GM19452 (cell line): ENCODE data around the gene SLC9C2.
A peak's percentile ranks its signal among the peaks of the same experiment; 100 is the strongest.
"Not testable (repeated sequence)": the region's sequence is repeated elsewhere in the genome, so short reads cannot be mapped to it uniquely, and the experiment has no call there.

Experiments used
- ATAC-seq: cut with Tn5 transposase; IDR thresholded peaks from one replicate; pipeline ENCODE4 v1.9.1; 2021; ENCODE audit not compliant: unreplicated experiment

The SLC9C2 gene, protein sequence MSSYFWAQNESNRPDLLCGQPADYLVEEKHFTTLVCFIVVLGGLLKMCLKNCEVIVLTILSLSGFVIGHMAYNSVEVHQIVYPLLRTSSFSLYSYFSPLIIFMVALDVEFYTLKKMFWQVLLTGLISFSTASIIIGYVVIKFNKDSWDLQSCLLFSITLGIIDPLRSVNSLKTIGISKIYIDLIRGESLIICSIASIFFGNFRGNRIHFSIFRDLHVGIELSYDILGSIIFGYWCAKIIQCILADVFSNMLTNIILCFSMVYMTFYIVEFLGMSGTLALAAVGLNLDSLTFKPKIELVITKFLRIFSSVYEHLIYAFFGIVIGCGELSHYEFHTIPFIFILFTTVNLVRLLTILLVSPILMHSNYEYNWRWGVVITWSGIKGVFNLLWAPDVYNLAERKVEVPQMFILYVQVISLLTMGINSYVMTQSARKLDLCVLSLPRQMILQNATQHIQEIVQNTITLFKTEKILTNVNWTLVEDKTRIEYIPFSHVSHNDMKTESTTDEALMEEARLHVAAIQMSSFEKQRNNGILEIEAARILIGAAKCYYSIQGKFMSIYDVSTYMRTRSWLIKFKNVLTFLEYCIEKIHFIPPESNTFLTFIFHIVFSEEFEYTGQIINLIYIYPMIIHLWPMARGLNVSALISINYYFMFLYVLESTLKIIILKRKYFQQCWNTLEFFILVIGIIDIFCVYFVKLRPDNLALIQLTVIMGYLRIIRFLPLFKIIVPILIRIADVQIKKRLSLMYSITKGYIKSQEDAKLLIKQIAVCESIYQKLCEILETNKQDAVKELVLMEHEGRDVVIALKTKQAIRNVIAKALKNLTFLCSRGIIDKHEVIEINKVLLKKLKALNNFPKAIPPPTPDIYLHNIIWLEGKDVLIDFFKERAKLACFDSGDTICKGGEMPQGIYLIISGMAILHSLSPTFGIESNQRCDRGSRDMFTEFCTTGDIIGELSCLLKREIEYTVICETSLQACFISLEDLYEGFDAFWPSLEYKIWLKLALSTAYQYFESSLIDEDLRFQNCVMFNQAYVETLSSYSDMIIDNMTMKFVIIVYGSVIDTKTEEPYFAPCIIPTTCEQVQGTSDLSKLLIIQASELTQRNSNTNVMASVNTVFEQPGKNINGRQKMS

DNA sequence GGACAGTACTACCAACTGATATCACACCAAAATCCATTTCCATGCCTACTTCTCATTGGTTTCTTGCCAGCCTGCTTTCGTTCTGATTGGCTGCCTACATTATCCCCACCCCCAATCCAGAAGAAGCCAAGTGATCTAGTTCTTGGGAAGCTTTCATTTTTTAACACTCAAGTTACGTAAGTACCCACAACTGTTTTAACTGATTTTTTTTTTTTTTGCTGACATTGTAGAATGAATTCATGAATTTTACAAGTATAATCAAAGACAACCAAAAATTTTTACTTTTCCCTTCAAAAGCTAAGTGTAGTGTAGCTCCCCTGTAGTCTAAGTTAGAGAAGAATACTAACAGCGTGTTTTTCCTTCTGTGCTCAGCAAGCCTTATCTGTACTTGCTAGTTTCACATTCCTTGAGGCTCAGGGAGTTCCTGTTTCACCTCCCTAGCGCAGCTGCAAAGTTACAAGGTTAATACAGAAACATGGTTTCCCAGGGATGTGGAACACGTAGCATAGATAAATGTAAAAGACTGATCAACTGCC lies at the start of gene SLC9C2:
Gene SLC9C2, minus strand, starts transcription at position 17 of the 536 bp plus-strand sequence. CDS start 1,296 bp downstream, outside the sequence.
- no peak for ATAC-seq

DNA sequence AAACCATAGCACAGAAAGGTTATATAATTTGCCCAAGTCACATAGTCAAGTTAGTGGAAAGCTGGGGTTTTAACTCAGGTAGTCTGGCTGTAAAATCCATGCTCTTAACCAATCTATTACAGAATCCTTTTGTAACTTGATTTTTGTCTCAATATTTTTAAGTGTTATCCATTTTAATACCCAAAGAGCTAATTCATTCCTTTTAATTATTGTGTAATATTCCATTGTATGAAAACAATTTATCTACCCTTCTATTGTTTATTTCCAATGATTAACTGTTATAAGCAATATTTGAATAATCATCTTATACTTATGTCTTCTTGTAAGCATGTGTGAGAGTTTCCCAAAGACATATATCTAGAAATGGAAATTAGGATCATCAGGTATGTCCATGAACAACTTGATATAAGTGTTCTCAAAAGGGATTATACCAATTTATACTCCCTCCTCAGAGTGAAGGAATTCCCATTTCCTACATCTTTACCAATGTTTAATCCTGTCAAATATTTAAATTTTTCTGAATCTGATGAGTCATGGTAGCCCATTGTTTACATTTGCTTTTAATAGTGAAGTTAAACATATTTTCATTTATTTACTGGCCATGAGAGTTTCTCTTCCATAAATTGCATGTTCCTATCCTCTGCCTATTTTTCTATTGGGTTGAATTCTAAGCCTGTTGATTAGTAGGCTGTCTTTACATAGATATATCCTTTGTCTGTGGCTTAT lies 46.2 kb upstream of the SLC9C2 start:
- ATAC-seq, result no peak

DNA sequence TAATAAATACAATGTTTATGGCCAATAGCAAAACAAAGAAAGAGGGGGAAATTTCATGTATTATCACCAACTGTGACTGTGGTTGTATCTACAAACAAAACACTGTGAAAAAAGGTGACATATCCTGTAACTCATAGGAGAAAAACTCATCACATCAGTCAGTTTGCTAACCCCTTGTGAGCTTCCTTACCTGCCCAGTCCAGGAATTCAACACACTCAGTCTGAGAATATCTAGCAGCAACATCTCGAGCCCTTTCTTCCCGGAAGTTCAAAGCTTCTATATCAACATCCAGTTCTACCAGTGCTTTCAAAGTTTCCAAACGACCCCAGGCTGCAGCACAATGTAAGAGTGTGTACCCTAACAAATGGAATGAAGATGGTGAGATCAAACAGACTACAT lies 43.8 kb upstream of the SLC9C2 start:
- ATAC-seq, result no peak

DNA sequence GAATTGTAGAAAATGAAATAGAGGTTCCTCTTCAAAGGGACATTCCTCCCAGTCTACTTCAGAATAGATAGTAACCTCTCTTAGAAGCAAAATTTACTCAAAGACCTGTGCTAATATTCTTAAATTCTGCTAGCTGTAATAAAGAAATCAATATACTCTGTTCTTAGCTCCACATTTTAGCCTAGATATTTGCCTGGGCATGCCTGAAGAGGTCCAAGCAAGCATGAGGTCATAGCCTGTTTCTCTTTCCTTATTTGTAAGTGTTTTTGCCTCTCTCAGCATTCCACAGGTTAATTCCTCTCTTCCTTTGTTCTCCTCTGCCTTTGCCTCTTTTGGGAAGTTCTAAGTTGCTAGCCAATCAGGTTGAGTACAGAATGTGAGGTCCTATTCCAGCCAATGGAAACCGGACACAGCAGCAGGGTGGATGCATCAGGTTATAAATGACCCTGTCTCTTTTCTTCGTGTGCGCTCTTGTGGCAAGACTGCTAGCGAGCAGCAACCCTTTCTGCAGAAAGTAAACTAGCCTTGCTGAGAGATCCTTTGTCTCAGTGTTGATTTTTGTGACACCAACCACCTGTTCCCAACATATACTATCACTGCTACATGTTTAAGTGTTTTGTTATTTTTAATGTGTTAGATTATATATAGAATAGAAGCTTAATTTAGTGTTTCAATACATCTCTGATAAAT lies 39.7 kb upstream of the SLC9C2 start:
- not testable (repeated sequence) for ATAC-seq

DNA sequence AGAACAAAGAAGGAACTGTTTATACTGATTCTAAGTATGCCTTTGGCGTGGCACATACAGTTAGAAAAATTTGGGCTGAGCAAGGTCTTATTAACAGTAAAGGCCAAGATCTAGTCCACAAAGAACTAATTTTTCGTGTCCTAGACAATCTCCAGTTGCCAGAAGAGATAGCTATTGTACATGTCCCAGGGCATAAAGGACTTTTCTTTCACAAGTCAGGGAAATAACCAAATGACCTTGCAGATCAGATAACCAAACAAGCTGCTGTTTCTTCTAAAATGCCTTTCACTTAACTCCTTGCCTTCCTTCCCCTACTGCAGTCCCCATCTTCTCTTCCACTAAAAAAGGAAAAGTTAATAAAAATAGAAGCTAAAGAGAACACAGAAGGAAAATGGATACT lies 36.2 kb upstream of the SLC9C2 start:
- ATAC-seq, result no peak

DNA sequence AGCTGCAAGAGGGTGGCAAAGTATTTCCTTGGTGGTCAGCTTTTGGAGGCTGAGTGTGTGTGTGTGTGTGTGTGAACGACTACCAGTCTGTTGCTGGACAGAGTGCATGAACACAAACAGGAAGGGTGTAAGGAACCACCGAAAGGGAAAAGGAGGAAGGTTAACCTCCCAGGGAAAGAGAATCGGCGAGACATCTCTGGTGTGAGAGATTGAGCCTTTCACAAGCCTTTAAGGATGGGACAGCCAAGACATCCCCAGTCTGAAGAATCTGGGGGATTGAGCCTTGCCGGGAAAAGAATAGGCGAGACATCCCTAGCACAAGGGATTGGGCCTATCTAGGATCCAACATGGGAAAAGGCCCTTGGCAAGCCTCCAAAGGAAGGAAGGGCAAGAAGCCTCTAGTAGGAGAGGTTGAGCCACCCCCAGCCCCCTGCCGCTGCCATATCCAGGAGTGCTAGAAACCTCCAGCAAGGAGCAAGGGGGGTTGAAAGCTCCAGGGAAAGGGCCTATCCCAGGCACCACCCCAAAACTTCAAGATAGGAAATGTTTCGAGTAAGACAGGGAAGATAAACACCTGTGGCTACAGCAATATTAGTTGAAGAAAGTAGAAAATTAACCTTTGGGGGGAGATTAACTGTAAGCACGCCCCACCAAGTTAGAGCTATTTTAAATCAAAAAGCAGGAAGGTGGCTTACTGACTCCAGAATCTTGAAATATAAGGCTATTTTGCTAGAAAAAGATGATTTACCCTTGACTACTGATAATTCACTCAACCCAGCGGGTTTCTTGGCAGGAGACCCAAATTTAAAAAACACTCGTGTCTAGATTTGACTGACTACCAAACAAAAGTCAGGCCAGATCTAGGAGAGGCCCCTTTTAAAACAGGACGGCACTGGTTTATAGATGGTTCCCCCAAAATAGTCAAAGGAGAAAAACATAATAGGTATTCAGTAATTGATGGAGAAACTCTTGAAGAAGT lies 35.5 kb upstream of the SLC9C2 start:
- no peak for ATAC-seq

DNA sequence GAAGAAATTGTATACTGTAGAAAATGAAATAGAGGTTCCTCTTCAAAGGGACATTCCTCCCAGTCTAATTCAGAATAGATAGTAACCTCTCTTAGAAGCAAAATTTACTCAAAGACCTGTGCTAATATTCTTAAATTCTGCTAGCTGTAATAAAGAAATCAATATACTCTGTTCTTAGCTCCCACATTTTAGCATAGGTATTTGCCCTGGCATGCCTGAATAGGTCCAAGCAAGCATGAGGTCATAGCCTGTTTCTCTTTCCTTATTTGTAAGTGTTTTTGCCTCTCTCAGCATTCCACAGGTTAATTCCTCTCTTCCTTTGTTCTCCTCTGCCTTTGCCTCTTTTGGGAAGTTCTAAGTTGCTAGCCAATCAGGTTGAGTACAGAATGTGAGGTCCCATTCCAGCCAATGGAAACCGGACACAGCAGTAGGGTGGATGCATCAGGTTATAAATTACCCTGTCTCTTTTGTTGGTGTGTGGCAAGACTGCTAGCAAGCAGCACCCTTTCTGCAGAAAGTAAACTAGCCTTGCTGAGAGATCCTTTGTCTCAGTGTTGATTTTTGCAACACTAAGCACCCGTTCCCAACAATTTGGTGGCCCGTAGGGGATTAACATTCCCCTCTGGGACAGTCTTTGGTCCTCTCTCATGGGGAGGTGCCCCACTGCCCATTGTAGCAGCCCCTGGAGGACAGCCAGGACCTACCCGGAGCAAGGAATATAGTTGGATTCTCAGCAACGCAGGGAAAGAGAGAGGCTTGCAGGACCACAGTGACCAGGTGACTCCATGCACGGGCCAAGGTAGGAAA lies 34.6 kb upstream of the SLC9C2 start:
- not testable (repeated sequence) for ATAC-seq

DNA sequence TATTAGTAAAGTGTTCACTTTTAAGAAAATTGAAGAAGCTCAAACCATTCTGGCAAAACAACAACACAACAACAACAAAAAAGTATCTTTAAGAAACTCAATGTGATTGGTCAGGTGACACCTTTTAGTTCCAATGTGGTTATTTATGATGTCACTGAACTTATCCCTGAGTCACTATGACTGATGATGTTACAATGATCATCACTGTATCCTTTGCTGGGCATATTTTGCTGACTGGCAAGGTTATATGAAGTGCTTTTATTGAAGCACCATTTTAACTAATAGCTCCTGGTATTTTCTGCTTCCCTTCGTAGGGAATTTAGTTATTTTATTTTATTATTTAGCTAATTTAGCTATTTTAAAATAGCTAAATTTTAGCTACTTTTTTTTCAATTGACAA lies 32.2 kb upstream of the SLC9C2 start, which contains the start of gene TEX50:
Gene TEX50, plus strand, starts transcription at position 223 of the 400 bp plus-strand sequence. CDS start 184 bp downstream, outside the sequence.
- ATAC-seq, result no peak

DNA sequence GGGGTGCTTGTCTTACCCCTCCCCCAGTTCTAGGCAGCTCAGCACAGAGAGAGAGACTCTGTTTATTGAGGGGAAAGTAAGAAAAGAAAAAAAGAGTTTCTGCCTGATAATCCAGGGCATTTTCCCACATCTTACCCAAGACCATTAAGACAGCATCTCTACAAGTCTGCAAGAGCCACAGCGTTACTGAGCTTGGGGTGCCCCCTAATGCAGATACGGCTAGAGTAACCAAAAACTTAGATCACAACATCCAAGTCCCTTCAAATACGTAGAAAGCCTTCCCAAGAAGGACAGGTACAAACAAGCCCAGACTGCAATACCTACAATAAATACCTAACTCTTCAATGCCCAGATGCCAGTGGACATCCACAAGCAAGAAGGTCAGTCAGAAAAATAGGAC lies 26.0 kb upstream of the SLC9C2 start:
- no peak for ATAC-seq

DNA sequence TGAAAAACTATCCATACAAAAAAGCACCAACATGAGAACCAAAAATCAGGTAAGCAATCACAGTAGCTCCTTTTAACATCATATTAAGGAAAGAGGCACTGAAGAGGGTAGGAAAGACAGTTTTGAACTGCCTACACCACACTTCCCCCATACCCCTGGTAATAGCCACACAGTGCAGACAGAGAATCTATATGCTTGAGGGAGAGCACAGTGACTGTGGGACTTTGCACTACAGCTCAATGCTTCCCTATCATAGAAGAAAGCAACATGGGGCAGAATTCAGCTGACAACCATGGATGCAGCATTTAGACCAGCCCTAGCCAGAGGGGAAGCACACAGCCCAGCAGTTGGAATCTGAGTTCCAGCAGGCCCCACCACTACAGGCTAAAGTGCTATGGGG lies 24.4 kb upstream of the SLC9C2 start:
- no peak for ATAC-seq

DNA sequence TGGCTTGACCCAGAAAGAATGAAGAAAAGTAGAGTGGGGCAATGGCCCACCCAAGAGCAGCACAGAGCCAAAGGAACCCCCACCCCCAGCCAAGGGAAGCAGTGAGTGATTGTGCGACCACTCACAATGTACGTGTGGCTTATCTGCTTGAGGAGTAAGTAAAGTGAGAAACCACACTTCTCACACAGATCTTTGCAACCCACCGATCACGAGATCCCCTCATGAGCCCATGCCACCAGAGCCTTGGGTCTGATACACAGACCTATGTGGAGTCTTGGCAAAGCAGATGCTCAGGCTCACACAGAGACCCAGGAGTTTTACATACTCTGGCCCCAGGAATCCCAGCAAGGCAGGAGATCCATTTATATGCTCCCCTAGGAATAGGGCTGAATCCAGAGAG lies 14.0 kb upstream of the SLC9C2 start:
- ATAC-seq, result no peak

DNA sequence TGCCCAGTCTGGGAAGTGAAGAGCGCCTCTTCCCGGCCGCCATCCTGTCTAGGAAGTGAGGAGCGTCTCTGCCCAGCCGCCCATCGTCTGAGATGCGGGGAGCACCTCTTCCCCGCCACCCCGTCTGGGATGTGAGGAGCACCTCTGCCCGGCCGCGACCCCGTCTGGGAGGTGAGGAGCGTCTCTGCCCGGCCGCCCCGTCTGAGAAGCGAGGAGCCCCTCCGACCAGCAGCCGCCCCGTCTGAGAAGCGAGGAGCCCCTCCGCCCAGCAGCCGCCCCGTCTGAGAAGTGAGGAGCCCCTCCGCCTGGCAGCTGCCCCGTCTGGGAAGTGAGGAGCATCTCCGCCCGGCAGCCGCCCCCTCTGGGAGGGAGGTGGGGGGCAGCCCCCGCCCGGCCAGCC lies 10.2 kb upstream of the SLC9C2 start:
- not testable (repeated sequence) for ATAC-seq

DNA sequence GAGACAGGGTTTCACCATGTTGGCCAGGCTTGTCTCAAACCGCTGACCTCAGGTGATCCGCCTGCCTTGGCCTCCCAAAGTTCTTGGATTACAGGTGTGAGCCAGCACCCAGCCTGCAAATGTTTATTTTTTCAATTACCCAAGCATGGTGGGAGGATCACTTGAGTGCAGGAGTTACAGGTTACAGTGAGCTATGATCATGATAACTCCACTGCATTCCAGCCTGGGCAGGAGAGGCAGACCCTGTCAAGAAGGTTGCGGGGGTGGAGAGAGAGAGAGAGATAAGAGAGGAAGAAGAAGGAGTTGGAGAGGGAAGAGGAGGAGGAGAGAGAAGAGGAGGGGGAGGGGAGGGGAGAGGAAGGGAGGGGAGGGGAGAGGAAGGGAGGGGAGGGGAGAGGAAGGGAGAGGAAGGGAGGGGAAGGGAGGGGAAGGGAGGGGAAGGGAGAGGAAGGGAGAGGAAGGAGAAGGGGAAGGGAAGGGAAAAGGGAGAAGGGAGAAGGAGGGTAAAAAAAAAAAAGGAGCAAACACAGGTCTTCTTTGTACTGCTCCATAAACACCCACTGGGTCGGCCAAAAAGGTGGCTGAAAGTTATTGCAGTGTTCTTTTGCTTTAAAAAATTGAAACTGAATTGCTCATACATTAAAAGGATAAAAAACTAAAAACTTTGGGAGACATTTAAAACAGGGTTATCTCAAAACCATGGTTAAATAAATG lies 5.8 kb upstream of the SLC9C2 start:
- ATAC-seq, result no peak

DNA sequence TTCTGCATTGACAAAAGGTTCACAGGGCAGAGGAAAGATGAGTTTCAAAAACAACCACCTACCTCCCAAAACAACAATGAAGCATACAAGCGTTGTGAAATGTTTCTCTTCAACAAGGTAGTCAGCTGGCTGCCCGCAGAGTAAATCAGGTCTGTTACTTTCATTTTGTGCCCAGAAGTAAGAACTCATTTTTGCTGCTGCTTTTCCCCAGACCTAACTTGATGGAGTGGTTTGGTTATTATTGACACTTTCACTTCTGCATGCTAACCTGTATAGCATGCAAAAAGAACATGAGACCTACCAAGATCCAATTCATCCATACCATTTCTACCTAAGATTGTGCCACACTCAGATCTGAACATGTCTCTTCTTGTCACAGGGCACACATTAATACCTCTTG lies 1.3 kb downstream of the SLC9C2 start:
- peak; percentile 58 for ATAC-seq

DNA sequence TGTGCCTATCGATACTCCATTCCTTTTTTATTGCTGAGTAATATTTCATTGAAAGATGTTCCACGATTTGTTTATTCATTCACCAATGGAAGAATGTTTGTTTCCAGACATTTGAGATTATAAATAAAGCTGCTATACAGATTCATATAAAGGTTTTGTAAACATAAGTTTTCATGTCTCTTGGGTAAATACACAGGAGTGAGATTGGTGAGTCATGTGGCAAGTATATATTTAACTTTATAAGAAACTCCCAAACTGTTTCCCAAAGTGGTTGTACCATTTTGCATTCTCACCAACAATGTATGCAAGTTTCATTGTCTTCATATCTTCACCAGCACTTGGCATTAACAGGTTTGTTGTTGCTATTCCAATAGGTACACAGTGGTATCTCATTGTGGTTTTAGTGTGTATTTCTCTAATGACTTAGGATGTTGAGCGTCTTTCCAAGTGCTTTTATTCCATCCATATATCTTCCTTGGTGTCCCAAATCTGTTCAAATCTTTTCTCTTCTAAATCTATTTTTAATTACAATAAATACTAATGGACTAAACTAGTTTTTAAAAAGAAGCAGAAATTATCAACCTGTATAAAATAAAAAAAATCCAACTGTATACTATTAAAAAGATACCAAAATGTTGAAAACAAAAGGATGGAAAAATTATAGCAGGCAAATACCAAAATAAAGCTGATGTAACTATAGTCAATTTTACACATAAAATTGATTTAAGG lies 6.6 kb downstream of the SLC9C2 start:
- ATAC-seq, result no peak

DNA sequence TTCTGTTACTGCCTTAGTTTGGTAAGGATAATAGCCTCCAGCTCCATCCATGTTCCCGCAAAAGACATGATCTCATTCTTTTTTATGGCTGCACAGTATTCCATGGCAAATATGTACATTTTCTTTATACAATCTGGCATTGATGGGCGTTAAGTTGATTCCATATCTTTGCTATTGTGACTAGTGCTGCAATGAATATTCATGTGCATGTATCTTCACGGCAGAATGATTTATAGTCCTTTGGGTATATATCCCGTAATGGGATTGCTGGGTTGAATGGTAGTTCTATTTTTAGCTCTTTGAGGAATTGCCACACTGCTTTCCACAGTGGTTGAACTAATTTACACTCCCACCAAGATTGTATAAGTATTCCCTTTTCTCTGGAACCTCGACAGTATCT lies 11.7 kb downstream of the SLC9C2 start:
- ATAC-seq, result not testable (repeated sequence)

DNA sequence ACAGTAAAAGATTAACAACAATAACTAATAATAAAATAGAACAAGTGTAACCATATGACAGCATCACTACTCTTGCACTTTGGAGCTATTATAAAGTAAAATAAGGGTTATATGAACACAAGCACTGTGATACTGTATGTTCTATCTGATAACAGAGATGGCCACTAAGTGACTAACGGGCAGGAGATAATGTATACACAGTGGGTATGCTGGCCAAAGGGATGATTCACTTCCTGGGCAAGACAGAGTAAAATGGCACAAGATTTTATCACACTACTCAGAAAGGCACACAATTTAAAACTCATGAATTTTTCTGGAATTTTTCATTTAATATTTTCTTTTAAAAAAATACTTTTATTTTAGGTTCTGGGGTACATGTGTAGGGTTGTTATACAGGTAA lies 12.3 kb downstream of the SLC9C2 start:
- ATAC-seq, result no peak
